IMR-90 (cell line): ENCODE measurements around the gene UQCC5. TPM values are rescaled to one million over a fixed set of nuclear protein-coding genes. Genes with fewer than 3 reads are reported as not detected.

Experiments used
- ATAC-seq: fragments of 200-7000 bp; cut with Tn5 transposase; 2 replicates; pipeline ENCODE4 v1.9.1; 2020; ENCODE audit warnings: low read depth, mild to moderate bottlenecking, moderate library complexity
- BruUV-seq: library from RNA; stranded (reverse); fragments of 400-500 nt; replicated peaks from 2 replicates; lab custom pipeline; 2021; lab: Mats Ljungman, UMichigan
- CTCF ChIA-PET: fragments of 300-600 bp; formaldehyde crosslinking; extraction: SDS; loops from one replicate; lab custom pipeline; 2021; ENCODE audit warnings: antibody characterized with exemption; lab: Yijun Ruan, JAX
- POLR2A ChIA-PET: fragments of 300-600 bp; sonication (Branson Sonifier 250); formaldehyde crosslinking; loops from one replicate; lab custom pipeline; 2022; ENCODE audit warnings: antibody characterized with exemption; ENCODE audit not compliant: unreplicated experiment; lab: Charles Lee
- DNase-seq: peaks from one replicate; pipeline ENCODE4 v3.0.0; 2013
- H2AFZ ChIP-seq: replicated peaks from 2 replicates; pipeline ENCODE3; 2013; ENCODE audit warnings: low read length, mild to moderate bottlenecking; ENCODE audit not compliant: poor library complexity
- H2AK5ac ChIP-seq: 2 replicates; pipeline ENCODE4 v1.6.1; 2013; ENCODE audit warnings: low read depth, low read length, inconsistent platforms
- H2AK9ac ChIP-seq: replicated peaks from 2 replicates; pipeline ENCODE3; 2013; ENCODE audit warnings: mild to moderate bottlenecking, low read depth, low read length, moderate library complexity; ENCODE audit not compliant: poor library complexity
- H2BK120ac ChIP-seq: 2 replicates; pipeline ENCODE4 v1.6.1; 2013; ENCODE audit warnings: low read depth, low read length, inconsistent platforms
- H2BK15ac ChIP-seq: 3 replicates; pipeline ENCODE4 v1.6.1; 2013; ENCODE audit warnings: low read depth, low read length, inconsistent platforms
- H2BK20ac ChIP-seq: 2 replicates; pipeline ENCODE4 v1.6.1; 2013; ENCODE audit warnings: low read depth, mild to moderate bottlenecking, inconsistent platforms, low read length, moderate library complexity
- H2BK5ac ChIP-seq: 2 replicates; pipeline ENCODE4 v1.6.1; 2013; ENCODE audit warnings: mild to moderate bottlenecking, low read depth, low read length, inconsistent platforms; ENCODE audit not compliant: poor library complexity, severe bottlenecking
- H3K14ac ChIP-seq: replicated peaks from 2 replicates; pipeline ENCODE4 v1.6.1; 2013; ENCODE audit warnings: low read depth, low read length, inconsistent platforms
- H3K18ac ChIP-seq: 2 replicates; pipeline ENCODE4 v1.6.1; 2013; ENCODE audit warnings: low read depth, low read length, control low read depth
- H3K23ac ChIP-seq: 2 replicates; pipeline ENCODE4 v1.6.1; 2013; ENCODE audit warnings: low read depth, low read length, inconsistent platforms
- H3K27ac ChIP-seq: 2 replicates; pipeline ENCODE4 v1.5.1; 2013; ENCODE audit warnings: mild to moderate bottlenecking, control low read depth, low read length; ENCODE audit not compliant: insufficient read depth
- H3K27me3 ChIP-seq: 2 replicates; pipeline ENCODE4 v1.6.1; 2013; ENCODE audit warnings: low read length; ENCODE audit not compliant: control insufficient read depth, insufficient read depth
- H3K36me3 ChIP-seq: 2 replicates; pipeline ENCODE4 v1.6.1; 2013; ENCODE audit warnings: low read length, mixed read lengths; ENCODE audit not compliant: control insufficient read depth, insufficient read depth
- H3K4ac ChIP-seq: 2 replicates; pipeline ENCODE4 v1.6.1; 2013; ENCODE audit warnings: low read depth, low read length, inconsistent platforms
- H3K4me1 ChIP-seq: 2 replicates; pipeline ENCODE4 v1.6.1; 2013; ENCODE audit warnings: low read length, mixed read lengths; ENCODE audit not compliant: control insufficient read depth, insufficient read depth
- H3K4me2 ChIP-seq: 2 replicates; pipeline ENCODE4 v1.6.1; 2013; ENCODE audit warnings: low read depth, mild to moderate bottlenecking, control low read depth, low read length, moderate library complexity
- H3K4me3 ChIP-seq: 2 replicates; pipeline ENCODE4 v1.5.1; 2013; ENCODE audit warnings: low read depth, mild to moderate bottlenecking, control low read depth, low read length, moderate library complexity; ENCODE audit not compliant: insufficient read depth
- H3K56ac ChIP-seq: 2 replicates; pipeline ENCODE4 v1.6.1; 2013; ENCODE audit warnings: low read length, inconsistent platforms; ENCODE audit not compliant: insufficient read depth; ENCODE audit errors: extremely low read depth
- H3K79me1 ChIP-seq, 2 experiments: 2 replicates each; pipeline ENCODE4 v1.6.1; 2013; ENCODE audit warnings: low read length in 2 of 2, inconsistent platforms in 1 of 2, low read depth in 1 of 2
- H3K9ac ChIP-seq: 2 replicates; pipeline ENCODE4 v1.6.1; 2013; ENCODE audit warnings: low read depth, low read length, control low read depth
- H3K9me1 ChIP-seq: 2 replicates; pipeline ENCODE4 v1.6.1; 2013; ENCODE audit warnings: low read length, inconsistent platforms; ENCODE audit not compliant: insufficient read depth
- H3K9me3 ChIP-seq: 2 replicates; pipeline ENCODE4 v1.6.1; 2013; ENCODE audit warnings: low read length; ENCODE audit not compliant: control insufficient read depth, insufficient read depth
- H4K20me1 ChIP-seq: 2 replicates; pipeline ENCODE4 v1.6.1; 2013; ENCODE audit warnings: low read length, inconsistent platforms; ENCODE audit not compliant: insufficient read depth
- H4K5ac ChIP-seq: 2 replicates; pipeline ENCODE4 v1.6.1; 2013; ENCODE audit warnings: mild to moderate bottlenecking, low read depth, low read length, control low read depth
- H4K8ac ChIP-seq, 2 experiments: 2 replicates each; pipeline ENCODE4 v1.6.1; 2013; ENCODE audit warnings: low read depth in 2 of 2, low read length in 2 of 2, control low read depth in 1 of 2, inconsistent platforms in 1 of 2
- H4K91ac ChIP-seq: 2 replicates; pipeline ENCODE4 v1.6.1; 2013; ENCODE audit warnings: low read depth, low read length, inconsistent platforms; ENCODE audit not compliant: insufficient read depth
- BHLHE40 ChIP-seq: fragments of 150-350 bp; IDR thresholded peaks from 2 replicates; pipeline ENCODE4 v1.6.1; 2016; ENCODE audit warnings: mild to moderate bottlenecking, low read depth, low read length
- CEBPB ChIP-seq: IDR thresholded peaks from 2 replicates; pipeline ENCODE4 v1.6.1; 2012; ENCODE audit warnings: low read depth, low read length, improper control_type of control experiment
- CHD1 ChIP-seq: IDR thresholded peaks from 2 replicates; pipeline ENCODE4 v1.6.1; 2012; ENCODE audit warnings: low read depth, low read length, improper control_type of control experiment
- FOS ChIP-seq: fragments of 150-350 bp; IDR thresholded peaks from 2 replicates; pipeline ENCODE4 v1.6.1; 2016; ENCODE audit warnings: low read depth, low read length
- MAFK ChIP-seq: IDR thresholded peaks from 2 replicates; pipeline ENCODE4 v1.6.1; 2012; ENCODE audit warnings: low read depth, low read length, improper control_type of control experiment
- MAZ ChIP-seq: IDR thresholded peaks from 2 replicates; pipeline ENCODE4 v1.6.1; 2012; ENCODE audit warnings: low read depth, mild to moderate bottlenecking, low read length, improper control_type of control experiment, moderate library complexity, borderline replicate concordance
- MXI1 ChIP-seq: IDR thresholded peaks from 2 replicates; pipeline ENCODE4 v1.6.1; 2012; ENCODE audit warnings: low read depth, mild to moderate bottlenecking, low read length, moderate library complexity, borderline replicate concordance
- NFE2L2 ChIP-seq: fragments of 150-350 bp; IDR thresholded peaks from 2 replicates; pipeline ENCODE4 v1.6.1; 2016; ENCODE audit warnings: low read depth, mild to moderate bottlenecking, low read length
- POLR2A ChIP-seq: IDR thresholded peaks from 2 replicates; pipeline ENCODE4 v1.6.1; 2012; ENCODE audit warnings: mild to moderate bottlenecking, low read depth, low read length
- RAD21 ChIP-seq: IDR thresholded peaks from 2 replicates; pipeline ENCODE4 v1.6.1; 2012; ENCODE audit warnings: low read length, improper control_type of control experiment
- RCOR1 ChIP-seq: IDR thresholded peaks from 2 replicates; pipeline ENCODE4 v1.6.1; 2012; ENCODE audit warnings: mild to moderate bottlenecking, low read length, improper control_type of control experiment; ENCODE audit not compliant: insufficient replicate concordance
- RFX5 ChIP-seq: IDR thresholded peaks from 2 replicates; pipeline ENCODE4 v1.8.0; 2012; ENCODE audit warnings: low read depth, mild to moderate bottlenecking, low read length, moderate library complexity
- SMC3 ChIP-seq: fragments of 150-350 bp; IDR thresholded peaks from 2 replicates; pipeline ENCODE4 v1.6.1; 2016; ENCODE audit warnings: low read depth, mild to moderate bottlenecking, antibody characterized with exemption, low read length, moderate library complexity
- WGBS, 2 experiments: methylation state at CpG; one replicate each; pipeline versions ENCODE4 v1.1.5 to v1.1.7; 2013; ENCODE audit warnings: missing lambda C conversion rate in 2 of 2; ENCODE audit not compliant: insufficient read length in 1 of 2; ENCODE audit errors: extremely low coverage in 2 of 2; 5-methylcytosine and 5-hydroxymethylcytosine counted together
- dilution Hi-C: fragments of 300-500 bp; cut with HindIII; formaldehyde crosslinking; loops from one replicate; pipeline ENCODE4 v1.14.3; 2018; ENCODE audit warnings: low sequenced_read_pairs; ENCODE audit not compliant: unreplicated experiment
- in situ Hi-C: fragments of 300-500 bp; cut with MboI; formaldehyde crosslinking; loops from 3 replicates; pipeline ENCODE4 v1.14.3; 2019; ENCODE audit warnings: low sequenced_read_pairs, inconsistent platforms, mixed read lengths
- intact Hi-C: fragments of 100-400 bp; cut with micrococcal nuclease; formaldehyde crosslinking; loops from 2 replicates; pipeline ENCODE4 v1.10.0; 2022
- polyA plus RNA-seq, 3 experiments: library from polyadenylated mRNA; depleted of rRNA; stranded (reverse); fragments of >200 nt; gene quantifications; 2 replicates each; pipeline ENCODE4 v1.2.3, GENCODE V29; 2012; ENCODE audit warnings: low replicate concordance in 1 of 3
- total RNA-seq: library from RNA; depleted of rRNA; stranded (reverse); fragments of >200 nt; gene quantifications from 2 replicates; pipeline ENCODE4 v1.2.3, GENCODE V29; 2012
- TF ChIP-seq, protein P1 (sequence below): fragments of 150-350 bp; IDR thresholded peaks from 2 replicates; pipeline ENCODE4 v1.6.1; 2017; ENCODE audit warnings: mild to moderate bottlenecking, antibody characterized with exemption, low read length, low read depth
- TF ChIP-seq, protein P2 (sequence below): fragments of 150-350 bp; IDR thresholded peaks from 2 replicates; pipeline ENCODE4 v1.6.1; 2016; ENCODE audit warnings: low read depth, mild to moderate bottlenecking, low read length, moderate library complexity, borderline replicate concordance

The UQCC5 gene
- total and polyA plus RNA-seq, 2 of the 4 experiments (the other 2 are of a cell fraction), result 1.1 to 16.9 TPM

DNA sequence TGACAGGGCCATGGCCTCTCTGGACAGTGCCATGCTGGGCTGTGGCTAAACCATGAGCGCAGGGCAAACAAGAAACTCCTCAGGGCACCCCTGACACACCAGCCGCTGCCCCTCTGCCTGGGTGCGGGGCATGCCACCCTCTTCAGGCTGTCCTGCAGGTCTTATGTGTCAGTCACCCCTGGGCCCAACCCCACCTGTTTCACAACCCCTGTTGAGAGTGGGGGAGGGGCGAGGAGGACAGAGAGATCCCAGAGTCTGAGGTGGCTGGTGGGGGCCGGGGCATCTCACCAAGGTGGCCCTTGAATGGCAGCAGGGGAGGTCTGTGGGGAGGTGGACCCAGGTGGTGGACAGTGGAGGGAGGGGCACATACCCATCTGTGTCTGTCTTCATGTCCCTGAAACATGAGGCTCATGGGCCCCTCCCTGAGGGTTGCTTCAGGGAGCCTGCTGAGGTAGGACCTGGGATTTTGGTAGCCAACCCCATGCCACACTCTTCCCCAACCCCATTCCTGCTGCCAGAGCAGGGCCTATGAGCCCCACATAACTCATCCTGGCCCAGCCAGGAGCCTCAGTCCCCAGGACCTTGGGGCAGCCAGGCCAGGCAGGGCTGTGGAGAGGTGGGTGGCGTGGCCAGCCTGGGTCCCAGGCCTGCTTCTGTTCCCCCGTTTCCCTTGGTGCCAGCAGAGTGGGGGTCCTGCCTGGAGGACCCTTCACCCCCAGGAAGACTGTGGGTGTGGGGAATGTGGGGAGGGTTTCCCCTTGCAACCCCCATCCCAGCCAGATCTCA is 43.0 kb upstream of the UQCC5 start:
- H3K14ac ChIP-seq, result no peak overlapping the region
- DNase-seq (no peak), ATAC-seq (no peak)
- intact Hi-C loops (no loop called here), dilution Hi-C loops (no loop called here), in situ Hi-C loops (no loop called here)
- no peak overlapping the region for H3K23ac ChIP-seq
- H3K4me1 ChIP-seq, result peaks cover 7% of the 10 kb centered on the region; the same call in 1 of the 2 replicates
- H2BK15ac ChIP-seq, result no peak overlapping the region
- no peak overlapping the region for H4K8ac ChIP-seq
- H2AK5ac ChIP-seq, result no peak overlapping the region
- 100% methylated on average over 1 of the region's 7 CpGs; no CpG with 5 or more reads in 1 of the 2 experiments for WGBS, 2 experiments
- H3K27me3 ChIP-seq, result no peaks in the 10 kb centered on the region
- no peak overlapping the region for H3K4me2 ChIP-seq
- peaks cover 47% of the 10 kb centered on the region for H3K36me3 ChIP-seq
- H2BK5ac ChIP-seq, result no peak overlapping the region
- H2BK20ac ChIP-seq, result no peak overlapping the region
- H4K91ac ChIP-seq, result no peak overlapping the region
- TF ChIP-seq POLR2A, result no peak
- no peak for TF ChIP-seq RCOR1
- no peak for TF ChIP-seq MXI1
- TF ChIP-seq RFX5, result no peak
- TF ChIP-seq RAD21, result no peak
- TF ChIP-seq MAFK, result no peak
- TF ChIP-seq FOS, result no peak
- TF ChIP-seq BHLHE40, result no peak
- TF ChIP-seq, protein P1, sequence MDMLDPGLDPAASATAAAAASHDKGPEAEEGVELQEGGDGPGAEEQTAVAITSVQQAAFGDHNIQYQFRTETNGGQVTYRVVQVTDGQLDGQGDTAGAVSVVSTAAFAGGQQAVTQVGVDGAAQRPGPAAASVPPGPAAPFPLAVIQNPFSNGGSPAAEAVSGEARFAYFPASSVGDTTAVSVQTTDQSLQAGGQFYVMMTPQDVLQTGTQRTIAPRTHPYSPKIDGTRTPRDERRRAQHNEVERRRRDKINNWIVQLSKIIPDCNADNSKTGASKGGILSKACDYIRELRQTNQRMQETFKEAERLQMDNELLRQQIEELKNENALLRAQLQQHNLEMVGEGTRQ, result no peak
- no peak for TF ChIP-seq CEBPB
- TF ChIP-seq, protein P2, sequence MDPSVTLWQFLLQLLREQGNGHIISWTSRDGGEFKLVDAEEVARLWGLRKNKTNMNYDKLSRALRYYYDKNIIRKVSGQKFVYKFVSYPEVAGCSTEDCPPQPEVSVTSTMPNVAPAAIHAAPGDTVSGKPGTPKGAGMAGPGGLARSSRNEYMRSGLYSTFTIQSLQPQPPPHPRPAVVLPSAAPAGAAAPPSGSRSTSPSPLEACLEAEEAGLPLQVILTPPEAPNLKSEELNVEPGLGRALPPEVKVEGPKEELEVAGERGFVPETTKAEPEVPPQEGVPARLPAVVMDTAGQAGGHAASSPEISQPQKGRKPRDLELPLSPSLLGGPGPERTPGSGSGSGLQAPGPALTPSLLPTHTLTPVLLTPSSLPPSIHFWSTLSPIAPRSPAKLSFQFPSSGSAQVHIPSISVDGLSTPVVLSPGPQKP, result no peak
- no peak for TF ChIP-seq MAZ
- TF ChIP-seq NFE2L2, result no peak
- no peak for TF ChIP-seq CHD1
- no peak for TF ChIP-seq SMC3
- H3K56ac ChIP-seq, result no peak overlapping the region
- H4K20me1 ChIP-seq, result peaks cover 12% of the 10 kb centered on the region; the same call in 1 of the 2 replicates
- no peak overlapping the region for H3K9ac ChIP-seq
- no TSS peak for BruUV-seq
- POLR2A ChIA-PET, result no interaction called here
- no peak overlapping the region for H3K18ac ChIP-seq
- peaks cover 6% of the 10 kb centered on the region; the same call in 1 of the 2 replicates for H3K9me1 ChIP-seq
- peaks cover 0 to 11% of the 10 kb centered on the region in 2 experiments; a peak in 2 of 4 replicates for H3K79me1 ChIP-seq
- no peak overlapping the region for H3K4ac ChIP-seq
- H2AK9ac ChIP-seq, result peak overlapping the region; percentile 44
- H3K27ac ChIP-seq, result no peak overlapping the region
- H3K4me3 ChIP-seq, result no peak overlapping the region
- CTCF ChIA-PET, result no interaction called here
- no peak overlapping the region for H2BK120ac ChIP-seq
- no peaks in the 10 kb centered on the region for H3K9me3 ChIP-seq
- no peak overlapping the region for H4K5ac ChIP-seq
- H2AFZ ChIP-seq, result no peak overlapping the region
